HL-60 (cell line): Measurements from ENCODE around the gene DCX.
A peak's percentile ranks its signal among the peaks of the same experiment; 100 is the strongest.

Experiments
- DNase-seq, 2 experiments: peaks; one replicate each; pipeline ENCODE4 v3.0.0-alpha.2; 2010 to 2020; ENCODE audit warnings: low read depth in 1 of 2, low spot score in 1 of 2
- H3K27ac ChIP-seq: fragments of 250-450 bp; sonication (Bioruptor Pico); replicated peaks from 2 replicates; pipeline ENCODE4 v1.5.1; 2020; ENCODE audit warnings: mild to moderate bottlenecking, moderate library complexity
- H3K27me3 ChIP-seq: fragments of 250-450 bp; sonication (Bioruptor Pico); 2 replicates; pipeline ENCODE4 v1.5.1; 2021; ENCODE audit warnings: mild to moderate bottlenecking, moderate library complexity; ENCODE audit not compliant: insufficient read depth, poor library complexity, severe bottlenecking
- H3K4me3 ChIP-seq: replicated peaks from 2 replicates; pipeline ENCODE4 v1.5.1; 2011; ENCODE audit warnings: mild to moderate bottlenecking, control low read depth, low read length; ENCODE audit not compliant: insufficient read depth
- GABPA ChIP-seq: IDR thresholded peaks from 2 replicates; pipeline ENCODE4 v1.6.1; 2012; ENCODE audit warnings: low read depth
- POLR2AphosphoS5 ChIP-seq: IDR thresholded peaks from 2 replicates; pipeline ENCODE4 v1.6.1; 2012; ENCODE audit warnings: low read depth
- SPI1 ChIP-seq: IDR thresholded peaks from 2 replicates; pipeline ENCODE4 v1.6.1; 2012; ENCODE audit warnings: low read depth, mild to moderate bottlenecking, borderline replicate concordance
- TF ChIP-seq, protein P1 (sequence below): IDR thresholded peaks from one replicate; pipeline ENCODE4 v1.5.1; 2011; ENCODE audit warnings: low read length, control low read depth, inconsistent platforms; ENCODE audit not compliant: insufficient read depth
- TF ChIP-seq, protein P2 (sequence below): IDR thresholded peaks from 2 replicates; pipeline ENCODE4 v1.6.1; 2012; ENCODE audit warnings: low read depth; ENCODE audit not compliant: insufficient replicate concordance

Gene DCX

DNA sequence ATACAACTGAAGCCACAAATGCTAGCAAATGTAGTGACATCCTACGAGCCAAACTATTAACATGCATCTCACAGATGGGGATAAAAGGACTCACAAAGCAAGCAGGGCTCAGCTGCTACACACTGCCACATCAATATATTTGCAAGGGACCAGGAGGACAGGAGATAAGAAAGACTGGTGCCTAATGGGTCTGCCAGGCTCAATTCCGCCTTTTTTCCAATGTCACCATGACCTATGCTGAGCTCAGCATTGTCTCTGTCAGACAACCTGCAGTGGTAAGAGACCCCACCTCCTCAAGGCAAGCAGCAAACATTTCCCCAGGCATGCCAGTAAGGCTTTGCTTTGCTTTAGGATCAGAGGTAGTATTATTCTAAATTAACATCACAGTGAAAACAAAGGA lies 435 bp downstream of the DCX start:
- no peak overlapping the region for H3K4me3 ChIP-seq
- DNase-seq = no peak
- H3K27ac ChIP-seq = no peak overlapping the region
- TF ChIP-seq POLR2AphosphoS5 (no peak), SPI1 (no peak), GABPA (no peak)
- TF ChIP-seq, protein P1, sequence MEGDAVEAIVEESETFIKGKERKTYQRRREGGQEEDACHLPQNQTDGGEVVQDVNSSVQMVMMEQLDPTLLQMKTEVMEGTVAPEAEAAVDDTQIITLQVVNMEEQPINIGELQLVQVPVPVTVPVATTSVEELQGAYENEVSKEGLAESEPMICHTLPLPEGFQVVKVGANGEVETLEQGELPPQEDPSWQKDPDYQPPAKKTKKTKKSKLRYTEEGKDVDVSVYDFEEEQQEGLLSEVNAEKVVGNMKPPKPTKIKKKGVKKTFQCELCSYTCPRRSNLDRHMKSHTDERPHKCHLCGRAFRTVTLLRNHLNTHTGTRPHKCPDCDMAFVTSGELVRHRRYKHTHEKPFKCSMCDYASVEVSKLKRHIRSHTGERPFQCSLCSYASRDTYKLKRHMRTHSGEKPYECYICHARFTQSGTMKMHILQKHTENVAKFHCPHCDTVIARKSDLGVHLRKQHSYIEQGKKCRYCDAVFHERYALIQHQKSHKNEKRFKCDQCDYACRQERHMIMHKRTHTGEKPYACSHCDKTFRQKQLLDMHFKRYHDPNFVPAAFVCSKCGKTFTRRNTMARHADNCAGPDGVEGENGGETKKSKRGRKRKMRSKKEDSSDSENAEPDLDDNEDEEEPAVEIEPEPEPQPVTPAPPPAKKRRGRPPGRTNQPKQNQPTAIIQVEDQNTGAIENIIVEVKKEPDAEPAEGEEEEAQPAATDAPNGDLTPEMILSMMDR = no peak
- TF ChIP-seq, protein P2, sequence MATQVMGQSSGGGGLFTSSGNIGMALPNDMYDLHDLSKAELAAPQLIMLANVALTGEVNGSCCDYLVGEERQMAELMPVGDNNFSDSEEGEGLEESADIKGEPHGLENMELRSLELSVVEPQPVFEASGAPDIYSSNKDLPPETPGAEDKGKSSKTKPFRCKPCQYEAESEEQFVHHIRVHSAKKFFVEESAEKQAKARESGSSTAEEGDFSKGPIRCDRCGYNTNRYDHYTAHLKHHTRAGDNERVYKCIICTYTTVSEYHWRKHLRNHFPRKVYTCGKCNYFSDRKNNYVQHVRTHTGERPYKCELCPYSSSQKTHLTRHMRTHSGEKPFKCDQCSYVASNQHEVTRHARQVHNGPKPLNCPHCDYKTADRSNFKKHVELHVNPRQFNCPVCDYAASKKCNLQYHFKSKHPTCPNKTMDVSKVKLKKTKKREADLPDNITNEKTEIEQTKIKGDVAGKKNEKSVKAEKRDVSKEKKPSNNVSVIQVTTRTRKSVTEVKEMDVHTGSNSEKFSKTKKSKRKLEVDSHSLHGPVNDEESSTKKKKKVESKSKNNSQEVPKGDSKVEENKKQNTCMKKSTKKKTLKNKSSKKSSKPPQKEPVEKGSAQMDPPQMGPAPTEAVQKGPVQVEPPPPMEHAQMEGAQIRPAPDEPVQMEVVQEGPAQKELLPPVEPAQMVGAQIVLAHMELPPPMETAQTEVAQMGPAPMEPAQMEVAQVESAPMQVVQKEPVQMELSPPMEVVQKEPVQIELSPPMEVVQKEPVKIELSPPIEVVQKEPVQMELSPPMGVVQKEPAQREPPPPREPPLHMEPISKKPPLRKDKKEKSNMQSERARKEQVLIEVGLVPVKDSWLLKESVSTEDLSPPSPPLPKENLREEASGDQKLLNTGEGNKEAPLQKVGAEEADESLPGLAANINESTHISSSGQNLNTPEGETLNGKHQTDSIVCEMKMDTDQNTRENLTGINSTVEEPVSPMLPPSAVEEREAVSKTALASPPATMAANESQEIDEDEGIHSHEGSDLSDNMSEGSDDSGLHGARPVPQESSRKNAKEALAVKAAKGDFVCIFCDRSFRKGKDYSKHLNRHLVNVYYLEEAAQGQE = no peak
- no peaks in the 10 kb centered on the region for H3K27me3 ChIP-seq

DNA sequence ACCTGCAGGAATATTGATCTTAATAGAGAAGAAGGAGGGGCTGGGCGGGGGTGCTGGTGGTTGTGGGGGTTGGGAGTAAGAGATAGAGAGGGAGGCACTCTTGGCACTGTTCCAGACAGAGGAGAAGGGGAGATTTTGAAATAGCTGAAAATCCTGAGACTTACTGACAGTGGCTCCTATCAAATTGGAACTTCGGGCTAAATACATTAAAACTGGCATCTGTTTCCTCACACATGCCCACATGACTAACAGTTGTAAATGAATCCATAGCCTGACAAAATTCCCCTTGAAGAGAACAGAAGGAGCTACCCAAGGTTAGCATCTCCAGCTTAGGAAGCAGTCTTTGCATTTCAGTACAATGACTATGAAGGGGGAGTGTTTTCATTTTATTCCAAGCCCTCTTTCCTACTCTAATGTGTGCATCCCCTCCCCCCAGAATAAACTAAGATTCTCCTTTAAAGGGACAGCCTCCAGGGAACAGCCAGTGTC lies 1.4 kb downstream of the DCX start:
- no peak overlapping the region for H3K4me3 ChIP-seq
- TF ChIP-seq, protein P1 = no peak
- H3K27ac ChIP-seq = no peak overlapping the region
- no peak for DNase-seq
- no peaks in the 10 kb centered on the region for H3K27me3 ChIP-seq

DNA sequence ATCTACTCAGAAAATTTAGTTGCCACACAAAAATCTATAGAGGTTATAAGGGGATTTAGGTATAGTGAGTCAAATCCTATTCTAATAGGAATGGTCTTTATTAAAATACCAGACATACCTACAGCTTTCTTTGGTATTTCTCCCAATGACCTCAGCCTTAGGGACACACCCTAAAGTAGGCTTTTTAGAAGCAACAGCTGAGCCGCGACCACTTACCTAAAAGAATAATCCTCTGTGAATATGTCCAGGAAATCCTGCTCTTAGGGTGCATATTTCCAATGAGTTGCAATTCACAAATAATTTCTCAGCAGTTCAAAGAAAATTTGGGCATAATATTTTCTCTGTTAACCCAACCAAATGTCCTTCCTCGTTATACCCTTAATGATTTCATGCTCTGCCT lies 2.7 kb downstream of the DCX start:
- no peak for DNase-seq
- H3K27ac ChIP-seq = no peak overlapping the region

DNA sequence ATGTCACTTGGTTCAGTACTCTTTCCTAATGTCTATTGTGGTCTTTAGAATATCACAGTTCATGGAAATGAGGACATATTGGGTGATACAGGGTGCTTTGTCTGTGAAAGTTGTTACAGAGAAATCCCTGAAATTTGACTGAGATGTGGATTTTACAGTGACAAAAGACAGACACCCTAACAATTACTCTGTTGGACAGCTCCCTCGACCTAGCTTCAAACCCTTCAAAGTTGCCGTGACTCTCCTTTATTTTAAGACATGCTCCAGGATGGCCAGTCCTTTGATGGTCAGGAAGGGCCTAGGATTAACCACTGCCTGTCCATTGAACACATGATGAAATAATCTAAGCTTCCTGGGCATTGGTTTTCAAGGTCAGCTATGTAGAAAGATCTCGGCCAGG lies 4.0 kb downstream of the DCX start:
- H3K4me3 ChIP-seq = no peak overlapping the region
- H3K27me3 ChIP-seq = no peaks in the 10 kb centered on the region
- no peak for DNase-seq
- TF ChIP-seq GABPA = no peak
- TF ChIP-seq, protein P2 = peak; percentile 28
- H3K27ac ChIP-seq = no peak overlapping the region

More for the DNA sequence above, 2.7 kb downstream of the DCX start:
- Histone ChIP-seq H3K27me3 (no peaks in the 10 kb centered on the region), H3K4me3 (no peak overlapping the region)
- TF ChIP-seq, protein P2 = no peak
